Activated T-cell treated with anti-CD3 and anti-CD28 coated beads, Interleukin-2, amount 50 U/mL, for 24 hours (primary cell): ENCODE data around the gene APCDD1L.

ENCODE experiments used
- DNase-seq: peaks from one replicate; pipeline ENCODE4 v3.0.0-alpha.2; 2020
- H3K27ac Mint-ChIP-seq: 2 replicates; pipeline ENCODE4 v1.8.0; 2020; ENCODE audit warnings: mild to moderate bottlenecking, mixed read lengths
- H3K27me3 Mint-ChIP-seq: 2 replicates; pipeline ENCODE4 v1.8.0; 2020; ENCODE audit warnings: mixed read lengths
- H3K36me3 Mint-ChIP-seq: 2 replicates; pipeline ENCODE4 v1.8.0; 2020; ENCODE audit warnings: low read depth, mixed read lengths
- H3K4me1 Mint-ChIP-seq: 2 replicates; pipeline ENCODE4 v1.8.0; 2020; ENCODE audit warnings: low read depth, mixed read lengths
- H3K4me3 Mint-ChIP-seq: 2 replicates; pipeline ENCODE4 v1.8.0; 2020; ENCODE audit warnings: mild to moderate bottlenecking, moderate library complexity, mixed read lengths
- H3K9me3 Mint-ChIP-seq: 2 replicates; pipeline ENCODE4 v1.8.0; 2020; ENCODE audit warnings: mixed read lengths

APCDD1L gene

GRCh38 chr20:58444746-58445255 lies 70.4 kb downstream of the APCDD1L start:
- H3K27ac Mint-ChIP-seq, result peak overlapping the region; percentile 45
- peaks cover 97% of the 10 kb centered on the region for H3K36me3 Mint-ChIP-seq

GRCh38 chr20:58441723-58442122 lies 73.5 kb downstream of the APCDD1L start:
- Mint-ChIP-seq H3K36me3 (peaks cover 95% of the 10 kb centered on the region), H3K4me3 (no peak overlapping the region), H3K9me3 (no peaks in the 10 kb centered on the region), H3K4me1 (peaks cover 31% of the 10 kb centered on the region), H3K27me3 (no peaks in the 10 kb centered on the region), H3K27ac (peak overlapping the region; percentile 75)
- no peak for DNase-seq

More at GRCh38 chr20:58444746-58445255, 70.4 kb downstream of the APCDD1L start:
- H3K4me1 Mint-ChIP-seq, result peaks cover 10% of the 10 kb centered on the region
- H3K27me3 Mint-ChIP-seq, result no peaks in the 10 kb centered on the region
- no peak overlapping the region for H3K4me3 Mint-ChIP-seq
- DNase-seq, result no peak
- H3K9me3 Mint-ChIP-seq, result no peaks in the 10 kb centered on the region

GRCh38 chr20:58440021-58440767 lies 75.0 kb downstream of the APCDD1L start:
- H3K4me1 Mint-ChIP-seq, result peaks cover 40% of the 10 kb centered on the region
- no peak overlapping the region for H3K4me3 Mint-ChIP-seq
- H3K36me3 Mint-ChIP-seq, result peaks cover 92% of the 10 kb centered on the region
- no peaks in the 10 kb centered on the region for H3K27me3 Mint-ChIP-seq
- DNase-seq, result no peak
- peak overlapping the region; percentile 63 for H3K27ac Mint-ChIP-seq
- no peaks in the 10 kb centered on the region for H3K9me3 Mint-ChIP-seq

GRCh38 chr20:58438970-58439808 lies 76.0 kb downstream of the APCDD1L start:
- peak overlapping the region; percentile 63 for H3K27ac Mint-ChIP-seq
- no peak overlapping the region for H3K4me3 Mint-ChIP-seq
- peaks cover 40% of the 10 kb centered on the region for H3K4me1 Mint-ChIP-seq
- H3K36me3 Mint-ChIP-seq, result peaks cover 92% of the 10 kb centered on the region
- H3K27me3 Mint-ChIP-seq, result no peaks in the 10 kb centered on the region
- H3K9me3 Mint-ChIP-seq, result no peaks in the 10 kb centered on the region
- DNase-seq, result no peak

GRCh38 chr20:58436868-58437645 lies 78.1 kb downstream of the APCDD1L start:
- no peak for DNase-seq
- Mint-ChIP-seq H3K4me3 (no peak overlapping the region), H3K36me3 (peaks cover 92% of the 10 kb centered on the region), H3K27ac (peak overlapping the region; percentile 22), H3K9me3 (no peaks in the 10 kb centered on the region), H3K27me3 (no peaks in the 10 kb centered on the region), H3K4me1 (peaks cover 57% of the 10 kb centered on the region)

- Mint-ChIP-seq H3K27ac (peak overlapping the region; percentile 11), H3K9me3 (no peaks in the 10 kb centered on the region), H3K27me3 (no peaks in the 10 kb centered on the region), H3K4me3 (no peak overlapping the region), H3K36me3 (peaks cover 88% of the 10 kb centered on the region), H3K4me1 (peaks cover 57% of the 10 kb centered on the region)
- DNase-seq, result no peak
Observed at GRCh38 chr20:58435237-58435636, 80.0 kb downstream of the APCDD1L start.

GRCh38 chr20:58434326-58434725 lies 80.9 kb downstream of the APCDD1L start:
- Mint-ChIP-seq H3K4me3 (no peak overlapping the region), H3K27ac (no peak overlapping the region), H3K27me3 (no peaks in the 10 kb centered on the region), H3K36me3 (peaks cover 78% of the 10 kb centered on the region), H3K4me1 (peaks cover 54% of the 10 kb centered on the region), H3K9me3 (no peaks in the 10 kb centered on the region)
- DNase-seq, result no peak

GRCh38 chr20:58433759-58434158 lies 81.4 kb downstream of the APCDD1L start:
- DNase-seq, result no peak
- Mint-ChIP-seq H3K4me1 (peaks cover 54% of the 10 kb centered on the region), H3K9me3 (no peaks in the 10 kb centered on the region), H3K27ac (no peak overlapping the region), H3K27me3 (no peaks in the 10 kb centered on the region), H3K36me3 (peaks cover 73% of the 10 kb centered on the region), H3K4me3 (no peak overlapping the region)

- no peaks in the 10 kb centered on the region for H3K9me3 Mint-ChIP-seq
- H3K27ac Mint-ChIP-seq, result peak overlapping the region; percentile 47
- H3K4me1 Mint-ChIP-seq, result peaks cover 51% of the 10 kb centered on the region
- no peak overlapping the region for H3K4me3 Mint-ChIP-seq
- no peaks in the 10 kb centered on the region for H3K27me3 Mint-ChIP-seq
- peaks cover 67% of the 10 kb centered on the region for H3K36me3 Mint-ChIP-seq
- DNase-seq, result no peak
Observed at GRCh38 chr20:58433029-58433647, 82.1 kb downstream of the APCDD1L start.

- Mint-ChIP-seq H3K4me1 (peaks cover 45% of the 10 kb centered on the region), H3K27me3 (no peaks in the 10 kb centered on the region), H3K36me3 (peaks cover 60% of the 10 kb centered on the region), H3K27ac (peak overlapping the region; percentile 47), H3K4me3 (no peak overlapping the region), H3K9me3 (no peaks in the 10 kb centered on the region)
- DNase-seq, result no peak
Observed at GRCh38 chr20:58432186-58432954, 82.8 kb downstream of the APCDD1L start.

GRCh38 chr20:58431134-58431533 lies 84.1 kb downstream of the APCDD1L start:
- Mint-ChIP-seq H3K4me1 (peaks cover 39% of the 10 kb centered on the region), H3K9me3 (no peaks in the 10 kb centered on the region), H3K27ac (no peak overlapping the region), H3K27me3 (no peaks in the 10 kb centered on the region), H3K4me3 (no peak overlapping the region), H3K36me3 (peaks cover 51% of the 10 kb centered on the region)
- DNase-seq, result no peak

GRCh38 chr20:58429303-58429702 lies 85.9 kb downstream of the APCDD1L start:
- H3K36me3 Mint-ChIP-seq, result peaks cover 44% of the 10 kb centered on the region
- no peak for DNase-seq
- H3K4me3 Mint-ChIP-seq, result no peak overlapping the region
- H3K9me3 Mint-ChIP-seq, result no peaks in the 10 kb centered on the region
- no peaks in the 10 kb centered on the region for H3K27me3 Mint-ChIP-seq
- H3K4me1 Mint-ChIP-seq, result peaks cover 38% of the 10 kb centered on the region
- no peak overlapping the region for H3K27ac Mint-ChIP-seq

- H3K4me3 Mint-ChIP-seq, result no peak overlapping the region
- no peaks in the 10 kb centered on the region for H3K27me3 Mint-ChIP-seq
- H3K27ac Mint-ChIP-seq, result no peak overlapping the region
Observed at GRCh38 chr20:58428364-58428763, 86.8 kb downstream of the APCDD1L start.

More at GRCh38 chr20:58428364-58428763, 86.8 kb downstream of the APCDD1L start:
- H3K4me1 Mint-ChIP-seq, result peaks cover 35% of the 10 kb centered on the region
- peaks cover 41% of the 10 kb centered on the region for H3K36me3 Mint-ChIP-seq
- DNase-seq, result no peak
- no peaks in the 10 kb centered on the region for H3K9me3 Mint-ChIP-seq
